Dedifferentiated amniotic fluid mesenchymal stem cell (primary cell): ENCODE measurements around the gene ATP8B3.
"Not testable (repeated sequence)": the region's sequence is repeated elsewhere in the genome, so short reads cannot be mapped to it uniquely, and the experiment has no call there.

Experiments used
- DNase-seq: peaks from one replicate; pipeline ENCODE4 v3.0.0-alpha.2; 2016; ENCODE audit errors: extremely low spot score

The ATP8B3 gene

GRCh38 chr19:1797313-1797712 lies 14.8 kb downstream of the ATP8B3 start:
- not testable (repeated sequence) for DNase-seq

DNA sequence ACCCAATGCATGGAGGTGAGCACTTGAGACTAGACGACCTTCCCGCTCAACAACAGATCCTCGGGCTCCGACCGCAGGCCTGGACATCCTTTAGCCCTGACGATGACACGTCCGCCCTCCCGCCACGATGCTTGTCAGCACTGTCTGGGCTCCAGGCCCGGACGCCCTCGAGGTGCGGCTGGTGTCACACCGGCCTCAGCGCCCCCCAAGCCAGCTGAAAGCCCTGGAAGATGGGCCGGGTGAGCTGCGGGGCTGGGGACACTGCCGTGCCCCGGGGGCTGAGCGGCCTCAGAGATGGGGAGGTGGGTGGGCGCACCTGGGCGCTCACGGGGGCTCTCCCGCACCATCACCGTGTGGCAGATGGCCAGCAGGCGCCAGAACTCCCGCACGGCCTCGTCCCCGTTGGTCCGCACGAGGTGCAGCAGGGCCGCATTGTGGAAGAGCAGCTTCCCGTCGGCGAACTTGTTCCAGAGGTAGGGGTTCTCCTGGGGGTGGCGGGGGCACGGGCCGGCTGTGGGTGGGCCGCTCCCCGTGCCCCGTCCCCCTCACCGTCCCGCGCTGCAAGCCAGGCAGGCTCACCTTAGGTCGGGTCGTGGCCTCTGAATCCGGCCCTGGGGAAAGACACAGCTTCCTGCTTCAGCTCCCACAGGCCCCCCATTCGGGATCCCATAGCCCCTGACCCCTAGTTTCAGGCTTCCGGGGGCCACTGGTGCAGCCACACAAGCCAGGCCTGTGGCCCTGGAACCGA lies 15.5 kb downstream of the ATP8B3 start:
- no peak for DNase-seq

DNA sequence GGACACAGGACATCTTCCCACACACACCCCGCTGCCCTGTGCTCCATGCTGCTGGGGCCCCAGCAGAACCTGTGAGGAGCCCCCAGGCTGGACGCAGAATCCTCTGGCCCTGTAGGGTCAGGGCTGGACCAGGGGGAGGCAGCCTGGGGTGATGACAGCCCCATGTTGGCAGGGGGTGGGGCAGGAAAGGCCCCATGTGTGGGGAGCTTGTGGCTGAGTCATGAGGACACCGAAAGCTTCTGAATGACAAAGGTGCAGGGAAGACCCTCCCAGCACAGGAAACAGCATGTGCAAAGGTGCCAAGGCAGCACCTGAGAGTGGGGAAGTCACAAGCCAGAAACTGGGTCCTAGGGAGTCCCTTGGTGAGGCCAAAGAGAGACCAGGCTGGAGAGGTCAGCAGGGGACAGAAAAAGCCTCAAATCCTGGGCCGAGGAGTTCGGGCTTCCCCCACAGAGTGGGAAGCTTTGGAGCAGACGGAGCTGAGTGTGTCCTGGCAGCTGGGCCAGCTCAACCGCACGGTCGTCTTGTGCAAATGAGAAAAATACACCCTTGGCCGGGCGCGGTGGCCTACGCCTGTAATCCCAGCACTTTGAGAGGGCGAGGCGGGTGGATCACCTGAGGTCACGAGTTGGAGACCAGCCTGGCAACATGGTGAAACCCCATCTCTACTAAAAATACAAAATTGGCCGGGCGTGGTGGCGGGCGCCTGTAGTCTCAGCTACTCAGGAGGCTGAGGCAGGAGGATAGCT lies 17.5 kb downstream of the ATP8B3 start:
- no peak for DNase-seq

- no peak for DNase-seq
Observed at GRCh38 chr19:1791879-1792278, 20.2 kb downstream of the ATP8B3 start.

GRCh38 chr19:1790054-1790792 lies 21.9 kb downstream of the ATP8B3 start:
- no peak for DNase-seq

DNA sequence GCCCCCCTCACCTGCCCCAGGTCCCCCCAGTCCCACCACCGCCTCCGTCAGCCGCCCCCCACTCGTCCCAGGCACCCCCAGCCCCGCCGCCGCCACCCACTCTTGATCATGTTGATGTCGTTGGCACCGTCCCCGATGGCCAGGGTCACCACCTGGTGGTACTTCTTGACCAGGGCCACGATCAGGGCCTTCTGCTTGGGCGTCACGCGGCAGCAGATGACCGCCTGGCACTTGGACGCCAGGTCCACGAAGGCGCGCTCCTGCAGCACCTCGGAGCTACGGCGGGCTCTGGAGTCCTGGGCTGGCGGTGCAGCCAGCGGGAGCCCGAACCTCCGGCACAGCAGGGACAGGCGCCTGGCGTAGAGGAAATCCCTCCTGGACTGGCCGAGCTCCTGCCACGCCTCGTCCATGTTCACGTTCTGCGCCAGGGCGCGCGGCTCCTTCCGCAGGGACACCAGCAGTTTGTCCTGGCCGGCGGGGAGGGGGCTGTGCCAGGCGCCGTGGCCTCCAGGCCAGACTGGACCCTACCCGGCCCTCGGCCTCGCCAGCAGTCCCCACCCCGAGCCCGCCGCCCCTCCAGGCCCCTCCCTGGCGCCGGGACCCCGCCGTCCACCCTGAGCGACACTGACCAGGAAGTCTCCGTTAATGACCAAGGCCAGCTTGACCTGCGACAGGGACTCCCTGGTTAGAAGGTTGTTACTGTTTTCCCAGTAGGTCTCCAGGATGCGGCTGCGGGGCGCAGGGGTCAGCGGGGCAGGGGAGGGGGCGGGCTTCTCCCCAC lies 22.6 kb downstream of the ATP8B3 start:
- DNase-seq = no peak

DNA sequence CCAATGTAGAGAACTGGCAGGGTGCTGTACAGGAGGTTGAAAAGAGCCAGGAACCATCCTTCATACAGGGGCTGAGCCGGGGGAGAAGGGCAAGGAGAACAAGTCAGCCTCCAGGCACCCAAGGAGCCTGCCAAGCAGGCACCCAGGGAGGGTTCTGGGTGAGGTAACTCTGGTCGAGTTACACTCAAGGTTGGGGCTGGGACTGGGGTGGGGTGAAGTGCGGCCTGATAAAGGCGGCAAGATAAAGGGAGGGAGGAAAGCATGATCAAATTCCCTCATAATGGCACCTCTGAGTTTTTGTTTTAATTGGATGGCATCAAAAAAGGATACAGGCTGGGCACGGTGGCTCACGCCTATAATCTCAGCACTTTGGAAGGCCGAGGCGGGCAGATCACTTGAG lies 25.0 kb downstream of the ATP8B3 start:
- DNase-seq = no peak

DNA sequence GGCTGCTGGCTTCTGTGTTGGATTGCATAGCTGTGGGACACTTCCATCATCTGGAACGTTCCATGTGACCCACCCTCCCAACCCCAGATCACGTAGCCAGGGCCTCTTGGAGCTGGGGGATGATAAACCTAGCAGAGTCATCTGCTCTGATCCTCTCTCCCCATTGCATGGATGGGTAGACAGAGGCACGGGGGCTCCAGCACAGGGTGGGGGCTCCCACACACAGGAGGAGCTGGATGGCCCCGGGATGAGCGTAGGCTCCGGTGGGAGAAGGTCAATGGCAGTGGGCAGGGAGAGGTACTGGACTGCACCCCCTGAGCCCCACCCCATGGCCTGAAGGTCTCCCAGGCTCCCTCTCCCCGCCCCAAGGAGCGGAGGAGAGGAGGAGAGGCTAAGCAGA lies 25.4 kb downstream of the ATP8B3 start:
- DNase-seq = no peak

DNA sequence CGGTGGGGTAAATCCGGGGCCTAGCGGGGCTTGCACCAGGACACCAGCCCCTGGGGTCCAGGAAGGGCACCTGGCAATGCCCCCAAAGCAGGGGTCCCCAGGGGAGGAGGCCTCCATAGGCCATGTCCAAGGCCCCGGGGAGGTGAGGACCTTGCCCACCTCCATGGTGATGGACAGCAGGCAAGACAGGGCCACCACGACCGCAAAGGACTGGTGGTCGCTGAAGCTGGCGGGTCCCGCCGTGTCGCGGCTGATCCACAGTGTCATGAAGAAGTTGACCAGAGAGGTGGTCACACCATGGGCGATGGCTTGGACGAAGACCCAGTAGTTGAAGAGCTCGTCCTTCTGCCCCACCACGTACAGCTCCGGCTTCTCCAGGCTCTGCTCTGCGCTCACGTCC lies 26.8 kb downstream of the ATP8B3 start:
- DNase-seq = no peak

GRCh38 chr19:1783874-1784273 lies 28.2 kb downstream of the ATP8B3 start:
- no peak for DNase-seq

DNA sequence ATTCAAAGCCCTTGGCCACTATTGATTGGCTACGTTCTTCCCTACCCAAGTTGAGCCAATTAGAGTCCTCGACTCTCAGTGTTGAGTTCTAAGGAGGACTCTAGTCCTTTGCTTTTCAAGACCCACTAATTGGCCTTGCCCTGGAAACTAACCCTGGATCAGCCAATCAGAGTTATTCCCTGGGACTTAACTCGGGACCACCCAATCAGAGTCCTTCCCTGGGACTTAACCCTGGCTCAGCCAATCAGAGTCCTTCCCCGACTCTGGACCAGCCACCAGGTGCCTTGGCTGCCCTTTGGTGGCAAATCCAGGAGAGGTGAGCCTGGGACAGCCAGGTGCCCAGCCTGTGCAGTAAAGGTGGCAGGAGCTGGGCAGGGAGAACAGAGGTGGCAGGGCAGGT lies 28.7 kb downstream of the ATP8B3 start:
- DNase-seq = no peak

- DNase-seq = no peak
Observed at GRCh38 chr19:1782521-1782920, 29.6 kb downstream of the ATP8B3 start.

DNA sequence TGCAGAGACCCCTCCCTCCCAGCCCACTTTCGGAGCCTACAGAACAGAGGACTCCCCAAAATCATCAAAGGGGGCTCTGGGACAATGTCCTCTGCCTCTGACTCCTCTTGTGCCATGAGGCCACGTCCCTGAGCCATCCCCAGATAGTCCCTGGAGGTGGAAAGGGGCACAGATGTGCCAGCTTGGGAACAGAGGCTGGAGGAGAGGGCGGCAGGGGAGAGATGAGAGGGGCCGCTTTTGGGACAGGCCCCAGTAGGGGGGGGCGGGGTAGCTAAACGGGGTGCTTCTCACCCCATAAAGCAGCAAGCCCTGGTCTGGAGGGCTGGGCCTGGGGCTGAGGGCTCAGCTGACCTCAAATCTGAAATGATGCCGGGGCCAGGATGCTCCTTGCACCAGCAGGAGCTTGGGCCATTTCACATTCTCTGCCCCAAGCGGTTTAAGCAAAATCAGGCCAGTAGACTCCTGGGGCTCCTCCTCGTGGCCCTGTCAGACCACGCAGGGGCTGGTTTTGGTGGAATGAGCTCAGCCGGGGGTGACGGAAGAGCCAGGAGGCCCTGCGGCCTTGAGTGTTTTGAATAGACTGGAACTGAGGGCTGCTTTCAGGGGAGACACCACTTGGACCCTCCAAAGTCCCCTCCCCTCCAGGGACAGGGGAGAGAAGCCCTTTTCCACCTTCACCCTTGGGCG lies 31.7 kb downstream of the ATP8B3 start:
- no peak for DNase-seq

- no peak for DNase-seq
Observed at GRCh38 chr19:1779574-1779973, 32.5 kb downstream of the ATP8B3 start.

DNA sequence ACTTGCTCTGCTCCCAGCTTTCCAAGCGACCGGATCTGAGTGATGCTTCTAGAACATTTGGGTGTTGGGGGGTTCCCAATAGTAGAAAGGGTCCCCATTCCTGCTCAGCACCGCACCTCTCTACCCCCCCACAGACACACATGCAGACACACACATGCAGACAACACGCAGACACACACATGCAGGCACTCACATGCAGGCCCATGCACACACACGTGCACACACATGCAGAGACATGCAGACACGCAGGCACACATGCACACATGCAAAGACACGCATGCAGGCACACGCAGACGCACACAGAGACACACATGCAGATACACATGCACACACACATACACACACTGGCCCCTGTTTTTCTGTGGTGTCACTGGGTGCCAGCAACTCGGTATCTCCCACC lies 34.9 kb downstream of the ATP8B3 start:
- no peak for DNase-seq

DNA sequence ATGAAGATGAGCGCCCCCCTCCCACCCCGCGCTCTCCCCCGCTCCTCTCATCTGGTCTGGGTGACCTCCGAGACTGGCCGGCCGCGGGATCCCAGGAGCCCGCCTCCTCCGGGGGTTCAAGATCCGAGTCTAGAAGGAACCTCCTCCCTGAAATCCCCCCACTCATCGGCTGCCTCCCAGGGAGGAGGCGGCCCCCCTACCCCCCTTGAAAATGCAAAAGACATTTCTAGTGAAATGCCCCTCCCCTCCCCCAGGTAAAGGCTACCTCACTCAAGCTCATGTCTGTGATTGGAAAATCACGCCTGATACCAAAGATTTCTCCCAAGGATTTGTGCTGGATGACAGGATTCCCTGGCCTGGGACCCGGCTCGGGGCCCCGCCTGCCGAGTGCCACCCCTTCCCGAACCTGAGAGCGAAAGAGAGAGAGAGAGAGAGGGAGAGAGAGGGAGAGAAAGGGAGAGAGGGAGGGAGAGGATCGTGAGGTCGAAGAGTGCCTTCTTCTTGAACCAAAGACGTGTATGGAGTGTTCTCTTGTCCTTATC lies 35.4 kb downstream of the ATP8B3 start:
- no peak for DNase-seq

- no peak for DNase-seq
Observed at GRCh38 chr19:1775951-1776605, 36.0 kb downstream of the ATP8B3 start.

- no peak for DNase-seq
Observed at GRCh38 chr19:1774989-1775772, 36.9 kb downstream of the ATP8B3 start.

DNA sequence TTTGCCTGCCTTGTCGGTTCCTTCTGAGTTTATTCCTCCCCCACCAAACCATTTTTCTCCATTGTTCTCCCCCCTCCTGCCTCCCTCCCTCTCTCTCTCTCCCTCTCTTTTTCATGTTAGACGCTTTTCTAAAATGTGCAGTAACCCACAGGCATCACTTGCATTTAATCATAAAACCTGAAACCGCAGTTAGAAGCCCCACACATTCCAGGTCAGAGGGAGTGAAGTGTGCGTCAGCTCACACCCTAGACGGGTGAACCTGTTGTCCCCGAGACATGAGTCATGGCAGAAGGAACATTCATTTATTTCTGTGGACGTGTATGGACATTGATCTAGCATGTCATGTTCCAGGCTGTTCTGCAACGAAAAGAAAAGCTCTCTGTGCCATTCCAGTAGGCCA lies 38.9 kb downstream of the ATP8B3 start:
- DNase-seq = no peak
